HG03196 (cell line): ENCODE data around the gene MRPL46.
"Not testable (repeated sequence)": the region's sequence is repeated elsewhere in the genome, so short reads cannot be mapped to it uniquely, and the experiment has no call there.

ENCODE experiments used
- ATAC-seq: cut with Tn5 transposase; IDR thresholded peaks from one replicate; pipeline ENCODE4 v1.9.1; 2021; ENCODE audit not compliant: unreplicated experiment

The MRPL46 gene

GRCh38 chr15:88479169-88479568, 12.0 kb upstream of the MRPL46 start:
- ATAC-seq: no peak

- no peak for ATAC-seq
These were observed 10.7 kb upstream of the MRPL46 start for GRCh38 chr15:88477904-88478303.

- no peak for ATAC-seq
These were observed 9.9 kb upstream of the MRPL46 start for GRCh38 chr15:88477126-88477525.

- no peak for ATAC-seq
These were observed 9.5 kb upstream of the MRPL46 start for GRCh38 chr15:88476635-88477060.

GRCh38 chr15:88473661-88474293, 6.6 kb upstream of the MRPL46 start:
- not testable (repeated sequence) for ATAC-seq

GRCh38 chr15:88472225-88472624, 5.0 kb upstream of the MRPL46 start:
- no peak for ATAC-seq

GRCh38 chr15:88470625-88471372, 3.6 kb upstream of the MRPL46 start:
- no peak for ATAC-seq

GRCh38 chr15:88469321-88469720, 2.1 kb upstream of the MRPL46 start:
- ATAC-seq: no peak

- not testable (repeated sequence) for ATAC-seq
These were observed 1.5 kb upstream of the MRPL46 start for GRCh38 chr15:88468721-88469120.

- ATAC-seq: no peak
These were observed 844 bp upstream of the MRPL46 start for GRCh38 chr15:88467935-88468528.

- ATAC-seq: no peak
These were observed 1.5 kb downstream of the MRPL46 start for GRCh38 chr15:88465633-88466224.

- no peak for ATAC-seq
These were observed 3.2 kb downstream of the MRPL46 start for GRCh38 chr15:88463870-88464532.

- ATAC-seq: no peak
These were observed 10.5 kb downstream of the MRPL46 start for GRCh38 chr15:88456733-88457132.

GRCh38 chr15:88454867-88455810, 12.0 kb downstream of the MRPL46 start:
- peak; percentile 77 for ATAC-seq

GRCh38 chr15:88454236-88454635, 13.0 kb downstream of the MRPL46 start:
- no peak for ATAC-seq

- no peak for ATAC-seq
These were observed 13.5 kb downstream of the MRPL46 start for GRCh38 chr15:88453651-88454050.

- no peak for ATAC-seq
These were observed 16.9 kb downstream of the MRPL46 start for GRCh38 chr15:88450125-88450798.

GRCh38 chr15:88449581-88449980, 17.6 kb downstream of the MRPL46 start:
- no peak for ATAC-seq

GRCh38 chr15:88448991-88449461, 18.2 kb downstream of the MRPL46 start:
- ATAC-seq: no peak
